Activated naive CD4-positive, alpha-beta T cell treated with anti-CD3 and anti-CD28 coated beads, Interleukin-2, amount 50 U/mL, for 72 hours (primary cell): ENCODE measurements around the gene C10orf88. TPM values are rescaled to one million over a fixed set of nuclear protein-coding genes. Genes with fewer than 3 reads are reported as not detected.
"Not testable (repeated sequence)": the region's sequence is repeated elsewhere in the genome, so short reads cannot be mapped to it uniquely, and the experiment has no call there.

Experiments
- ATAC-seq, 2 donors: fragments of 150-1000 bp; cut with Tn5 transposase; 2 replicates each; pipeline ENCODE4 v1.10.0; 2021; ENCODE audit warnings: mild to moderate bottlenecking in 2 of 2, moderate library complexity in 2 of 2
- DNase-seq, 2 donors: peaks; one replicate each; pipeline ENCODE4 v3.0.0; 2021 to 2022; ENCODE audit warnings: low spot score in 2 of 2
- H3K27ac Mint-ChIP-seq, 2 donors: one replicate each; pipeline ENCODE4 v1.8.0; 2022; ENCODE audit warnings: mild to moderate bottlenecking in 2 of 2, mixed read lengths in 2 of 2
- H3K36me3 Mint-ChIP-seq, 2 donors: one replicate each; pipeline ENCODE4 v1.8.0; 2022; ENCODE audit warnings: mixed read lengths in 2 of 2
- H3K9me3 Mint-ChIP-seq, 2 donors: one replicate each; pipeline ENCODE4 v1.8.0; 2022; ENCODE audit warnings: mixed read lengths in 2 of 2
- total RNA-seq, 2 donors: library from RNA; stranded (reverse); gene quantifications; one replicate each; pipeline ENCODE4 v1.2.3, GENCODE V29; 2022

C10orf88 gene
- total RNA-seq, 2 donors from 2014 or later: 8.8 to 12.2 TPM

DNA sequence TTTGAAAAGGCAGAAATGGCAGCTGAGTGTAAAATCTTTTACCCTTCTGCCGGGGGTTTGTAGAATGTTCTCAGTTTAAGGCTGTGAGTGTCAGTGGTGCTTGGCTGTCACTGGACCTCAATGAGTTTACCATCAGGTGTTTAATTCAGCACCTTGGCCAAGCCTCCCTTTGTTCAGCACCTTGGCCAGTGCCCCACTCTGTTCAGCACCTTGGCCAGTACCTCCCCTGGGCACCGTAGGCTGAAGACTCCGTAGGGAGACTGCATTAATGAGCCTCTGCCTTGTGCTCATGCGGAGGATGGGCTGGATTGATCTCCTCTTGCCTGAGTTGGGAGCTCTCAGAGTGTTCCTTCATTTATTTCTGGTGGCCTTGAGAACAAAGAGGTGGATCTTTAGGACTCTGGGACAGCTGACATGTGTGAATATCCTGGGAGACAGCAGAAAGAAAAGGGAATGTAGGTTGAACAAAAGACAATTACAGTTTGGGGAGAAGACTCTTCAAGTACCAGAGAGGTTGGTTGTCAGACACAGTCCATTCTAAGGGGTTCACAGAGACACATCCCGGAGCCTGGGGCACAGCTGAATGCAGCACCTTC, 42.0 kb downstream of the C10orf88 start:
- ATAC-seq: peak in 1 of 2 donors; percentile 67
- no peaks in the 10 kb centered on the region for H3K36me3 Mint-ChIP-seq
- DNase-seq: peak in 1 of 2 donors; percentile 76
- peaks cover 4% of the 10 kb centered on the region in 2 donors for H3K9me3 Mint-ChIP-seq
- H3K27ac Mint-ChIP-seq: no peak overlapping the region

DNA sequence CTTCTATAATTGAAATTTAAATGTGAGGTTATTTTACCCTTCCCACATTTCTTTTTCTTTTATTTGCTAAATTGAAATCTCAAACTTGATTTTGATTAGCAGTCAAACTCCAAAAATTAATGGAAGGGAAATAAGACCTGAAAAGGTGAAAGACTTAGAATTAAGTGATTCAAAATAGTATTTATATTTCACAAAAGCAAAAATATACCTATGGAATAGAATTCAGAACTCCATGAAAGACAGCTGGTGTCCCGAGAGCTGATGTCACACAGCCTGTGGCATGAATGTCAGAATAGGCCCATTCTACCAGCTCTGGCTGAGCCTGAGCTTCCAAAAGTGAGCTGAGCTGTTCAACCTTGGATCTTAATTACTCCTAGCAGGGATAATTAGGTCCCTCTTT, 43.7 kb downstream of the C10orf88 start, which contains the start of gene FAM24A:
FAM24A (plus strand) TSS at position 301 of the 400 bp plus-strand sequence. CDS start 1,025 bp downstream, outside the sequence.
- DNase-seq: no peak
- no peaks in the 10 kb centered on the region for H3K36me3 Mint-ChIP-seq
- ATAC-seq: no peak
- H3K9me3 Mint-ChIP-seq: peaks cover 4% of the 10 kb centered on the region in 2 donors
- H3K27ac Mint-ChIP-seq: no peak within 1 kb of the TSS

DNA sequence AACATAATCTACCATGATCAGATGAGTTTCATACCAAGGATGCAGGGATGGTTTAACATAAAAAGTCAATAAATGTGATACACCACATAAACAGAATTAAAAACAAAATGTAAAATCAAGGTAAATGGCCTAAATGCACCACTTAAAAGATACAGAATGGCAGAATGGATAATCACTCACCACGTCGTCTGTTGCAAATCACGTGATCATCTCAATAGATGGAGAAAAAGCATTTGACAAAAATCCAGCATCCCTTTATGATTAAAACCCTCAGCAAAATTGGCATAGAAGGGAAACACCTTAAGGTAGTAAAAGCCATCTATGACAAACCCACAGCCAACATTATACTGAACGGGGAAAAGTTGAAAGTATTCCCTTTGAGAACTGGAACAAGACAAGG, 50.2 kb downstream of the C10orf88 start:
- not testable (repeated sequence) for ATAC-seq, DNase-seq, H3K27ac Mint-ChIP-seq
- Mint-ChIP-seq H3K9me3 (peaks cover 22 to 32% of the 10 kb centered on the region in 2 donors), H3K36me3 (peaks cover 8 to 32% of the 10 kb centered on the region in 2 donors)

DNA sequence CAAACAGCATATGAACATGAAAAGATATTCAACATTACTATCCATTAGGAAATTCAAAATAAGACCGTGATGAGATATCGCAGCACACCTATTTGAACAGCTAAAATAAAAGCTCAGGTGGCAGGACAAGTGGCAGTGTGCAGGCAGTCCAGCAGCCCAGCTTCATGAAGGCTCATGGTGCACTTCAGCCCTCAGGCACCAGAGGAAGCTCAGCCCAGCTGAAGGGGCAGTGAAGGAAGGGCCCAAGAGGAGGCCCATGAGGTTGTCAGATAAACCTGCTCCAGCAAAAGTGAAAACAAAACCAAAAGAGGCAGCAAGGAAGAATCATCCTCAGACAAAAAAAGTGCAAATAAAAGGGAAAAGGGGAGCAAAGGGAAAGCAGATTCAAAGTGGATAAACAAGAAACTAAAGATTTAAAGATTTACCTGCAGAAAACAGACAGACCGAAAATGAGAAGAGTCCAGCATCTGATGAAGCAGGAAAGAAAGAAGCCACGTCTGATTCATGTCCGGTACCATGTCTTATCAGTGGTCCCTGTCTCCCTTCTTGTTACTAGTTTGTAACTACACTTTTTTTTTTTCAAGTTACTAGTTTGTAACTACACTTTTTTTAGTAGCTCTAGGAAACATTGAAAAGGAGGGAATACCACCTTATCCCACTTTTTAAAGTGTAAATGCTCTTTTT, 59.6 kb downstream of the C10orf88 start:
- Mint-ChIP-seq H3K36me3 (peaks cover 11 to 13% of the 10 kb centered on the region in 2 donors), H3K27ac (no peak overlapping the region), H3K9me3 (no peaks in the 10 kb centered on the region)
- DNase-seq (no peak), ATAC-seq (no peak)

DNA sequence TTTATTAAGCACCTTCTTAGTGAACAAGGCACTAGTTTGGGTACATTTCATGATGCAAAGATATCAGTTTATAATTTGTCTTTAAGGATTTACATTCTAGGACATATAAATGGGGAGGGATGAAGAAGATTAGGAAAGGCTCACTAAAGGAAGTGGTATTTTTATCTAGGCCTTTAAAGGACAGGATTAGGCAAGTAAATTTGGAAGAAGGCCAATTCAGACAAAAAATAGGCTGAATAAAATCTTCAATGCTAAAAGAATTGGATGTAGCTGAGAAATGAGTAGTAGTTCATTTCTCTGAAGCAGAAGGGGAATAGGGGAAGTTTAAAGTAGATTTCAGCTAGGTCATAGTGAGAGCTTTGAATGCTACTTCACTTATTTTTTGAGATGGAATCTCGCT, 69.9 kb downstream of the C10orf88 start:
- H3K9me3 Mint-ChIP-seq: no peaks in the 10 kb centered on the region
- ATAC-seq (no peak), DNase-seq (no peak)
- H3K36me3 Mint-ChIP-seq: peaks cover 28 to 29% of the 10 kb centered on the region in 2 donors
- H3K27ac Mint-ChIP-seq: peak overlapping the region in 1 of 2 donors; percentile 50

DNA sequence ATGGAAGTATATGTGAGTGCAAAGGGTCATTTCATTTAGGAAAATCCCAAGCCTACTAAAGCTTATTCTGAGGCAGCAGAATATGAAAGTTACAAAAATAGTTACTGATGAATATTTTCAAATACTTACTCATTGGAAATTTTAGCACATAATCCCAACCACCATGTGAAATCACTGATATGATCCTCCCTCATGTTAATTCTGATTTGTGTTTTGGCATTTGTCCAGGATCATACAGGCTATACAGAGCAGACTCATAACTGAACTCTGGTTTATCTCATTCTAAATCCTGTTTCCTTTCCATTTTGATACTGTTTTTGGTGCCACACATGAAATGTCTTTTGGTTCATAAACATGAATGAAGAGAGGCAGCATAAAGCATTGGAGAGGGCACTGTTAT, 71.3 kb downstream of the C10orf88 start:
- peak in 1 of 2 donors; percentile 37 for ATAC-seq
- DNase-seq: no peak
- Mint-ChIP-seq H3K36me3 (peaks cover 36 to 39% of the 10 kb centered on the region in 2 donors), H3K9me3 (no peaks in the 10 kb centered on the region), H3K27ac (no peak overlapping the region)

Other genes with a start within 250 kb of the C10orf88 start
- gene CUZD1, start 108.4 kb downstream of the C10orf88 start, total RNA-seq: 1 to 10 TPM in 1 of 2 donors, under 1 TPM in 1; 0.73 to 2.1 TPM
- 10 to 100 TPM; 10.4 to 12.0 TPM for gene FAM24B, start 74.6 kb downstream of the C10orf88 start, total RNA-seq
- gene FAM24A, start 43.6 kb downstream of the C10orf88 start, total RNA-seq: not detected
- 1 to 10 TPM; 2.7 to 6.1 TPM for gene PSTK, start 26.2 kb upstream of the C10orf88 start, total RNA-seq
- 10 to 100 TPM; 20.2 to 24.6 TPM for gene IKZF5, start 54.6 kb upstream of the C10orf88 start, total RNA-seq
- gene ACADSB, start 54.8 kb upstream of the C10orf88 start, total RNA-seq: 10 to 100 TPM; 16.8 to 25.1 TPM
- gene HMX3, start 181.7 kb upstream of the C10orf88 start, total RNA-seq: under 1 TPM in 1 of 2 donors, not detected in 1; 0.20 TPM
- gene HMX2, start 193.9 kb upstream of the C10orf88 start, total RNA-seq: under 1 TPM; 0.18 to 0.60 TPM
- 100 to 1,000 TPM; 215 to 332 TPM for gene BUB3, start 200.2 kb upstream of the C10orf88 start, total RNA-seq